H1 (cell line): ENCODE results near the gene NKD2. TPM values are rescaled to one million over a fixed set of nuclear protein-coding genes. Genes with fewer than 3 reads are reported as not detected.

ENCODE experiments used
- CTCF ChIA-PET: fragments of 300-600 bp; sonication (Branson Sonifier 250); formaldehyde crosslinking; loops from one replicate; lab custom pipeline; 2021; ENCODE audit not compliant: partially characterized antibody; lab: Charles Lee
- POLR2A ChIA-PET: fragments of 300-600 bp; sonication (Branson Sonifier 250); formaldehyde crosslinking; loops from one replicate; lab custom pipeline; 2021; ENCODE audit warnings: inconsistent platforms; ENCODE audit not compliant: partially characterized antibody; lab: Charles Lee
- DNase-seq, 2 experiments: peaks; one replicate each; pipeline versions ENCODE4 v3.0.0 to v3.0.0-alpha.2; 2010 to 2022; ENCODE audit warnings: low spot score in 2 of 2, low read depth in 1 of 2, mixed read lengths in 1 of 2
- FAIRE-seq: peaks from 2 replicates; lab custom pipeline; 2011; peaks lifted over from hg19 to GRCh38; lab: Jason Lieb, UNC
- H2AFZ ChIP-seq: 2 replicates; pipeline ENCODE4 v1.8.1; 2012; ENCODE audit warnings: low read length, inconsistent platforms
- H2AK5ac ChIP-seq: 2 replicates; pipeline ENCODE4 v1.6.1; 2013; ENCODE audit warnings: low read depth, low read length
- H2BK120ac ChIP-seq: replicated peaks from 2 replicates; pipeline ENCODE3; 2013; ENCODE audit warnings: low read depth, low read length, inconsistent platforms
- H2BK12ac ChIP-seq: 2 replicates; pipeline ENCODE4 v1.6.1; 2013; ENCODE audit warnings: low read depth, low read length
- H2BK15ac ChIP-seq: 2 replicates; pipeline ENCODE4 v1.6.1; 2013; ENCODE audit warnings: low read length
- H2BK20ac ChIP-seq: 2 replicates; pipeline ENCODE4 v1.6.1; 2013; ENCODE audit warnings: low read length
- H2BK5ac ChIP-seq: 2 replicates; pipeline ENCODE4 v1.6.1; 2013; ENCODE audit warnings: low read depth, low read length
- H3K14ac ChIP-seq: 2 replicates; pipeline ENCODE4 v1.6.1; 2013; ENCODE audit warnings: inconsistent platforms; ENCODE audit not compliant: insufficient read length
- H3K18ac ChIP-seq: 2 replicates; pipeline ENCODE4 v1.6.1; 2013; ENCODE audit warnings: low read length; ENCODE audit errors: extremely low read depth
- H3K23ac ChIP-seq: 2 replicates; pipeline ENCODE4 v1.6.1; 2013; ENCODE audit warnings: inconsistent platforms; ENCODE audit not compliant: insufficient read length
- H3K23me2 ChIP-seq: 2 replicates; pipeline ENCODE4 v1.6.1; 2013; ENCODE audit warnings: low read depth, low read length
- H3K27ac ChIP-seq: 2 replicates; pipeline ENCODE4 v1.6.1; 2011; ENCODE audit warnings: low read depth, low read length, inconsistent platforms
- H3K27me3 ChIP-seq, 4 experiments: replicated peaks in 1 of 4; 1 replicate in 1 of 4; 2 replicates in 3 of 4; pipeline versions ENCODE4 v1.6.1 to v1.8.1; 2011 to 2013; ENCODE audit warnings: low read length in 3 of 4, mild to moderate bottlenecking in 3 of 4, inconsistent platforms in 2 of 4, mixed read lengths in 2 of 4, moderate library complexity in 1 of 4; ENCODE audit not compliant: control insufficient read depth in 3 of 4, insufficient read depth in 3 of 4; ENCODE audit errors: extremely low read depth in 1 of 4
- H3K36me3 ChIP-seq, 4 experiments: 2 replicates each; pipeline versions ENCODE4 v1.6.1 to v1.8.1; 2011 to 2013; ENCODE audit warnings: mild to moderate bottlenecking in 4 of 4, low read length in 3 of 4, moderate library complexity in 2 of 4, control low read depth in 1 of 4, inconsistent platforms in 1 of 4; ENCODE audit not compliant: insufficient read depth in 4 of 4, control insufficient read depth in 2 of 4
- H3K4ac ChIP-seq: replicated peaks from 2 replicates; pipeline ENCODE3; 2013; ENCODE audit warnings: low read length, low read depth, mixed read lengths, inconsistent platforms; ENCODE audit not compliant: insufficient read length
- H3K4me1 ChIP-seq, 4 experiments: replicated peaks in 1 of 4; 1 replicate in 1 of 4; 2 replicates in 3 of 4; pipeline versions ENCODE4 v1.6.1 to v1.8.1; 2011 to 2013; ENCODE audit warnings: low read length in 3 of 4, inconsistent platforms in 2 of 4, mixed read lengths in 1 of 4; ENCODE audit not compliant: insufficient read depth in 4 of 4, control insufficient read depth in 3 of 4
- H3K4me2 ChIP-seq, 2 experiments: 2 replicates each; pipeline versions ENCODE4 v1.6.1 to v1.8.1; 2011 to 2013; ENCODE audit warnings: low read depth in 2 of 2, low read length in 2 of 2, control low read depth in 1 of 2, inconsistent platforms in 1 of 2, mild to moderate bottlenecking in 1 of 2; ENCODE audit not compliant: insufficient read depth in 1 of 2
- H3K4me3 ChIP-seq, 4 experiments: fragments of 200-600, 300-600 bp in 1 of 4; sonication (generic), shearing (Covaris generic), sonication (Bioruptor Twin) in 1 of 4; 2 replicates each; pipeline versions ENCODE4 v1.5.1 to v1.8.1; 2011 to 2016; ENCODE audit warnings: low read length in 4 of 4, low read depth in 3 of 4, control low read depth in 2 of 4, inconsistent platforms in 2 of 4, mild to moderate bottlenecking in 2 of 4, mixed read lengths in 1 of 4, moderate library complexity in 1 of 4; ENCODE audit not compliant: insufficient read depth in 2 of 4; ENCODE audit errors: extremely low read depth in 1 of 4
- H3K56ac ChIP-seq: replicated peaks from 2 replicates; pipeline ENCODE3; 2013; ENCODE audit warnings: low read depth, mild to moderate bottlenecking, mixed read lengths, low read length, inconsistent platforms; ENCODE audit not compliant: insufficient read length
- H3K79me1 ChIP-seq: 2 replicates; pipeline ENCODE4 v1.6.1; 2013; ENCODE audit warnings: low read depth, low read length, control low read depth
- H3K79me2 ChIP-seq, 2 experiments: 2 replicates each; pipeline versions ENCODE4 v1.6.1 to v1.8.1; 2012 to 2013; ENCODE audit warnings: low read length in 2 of 2, mild to moderate bottlenecking in 2 of 2, inconsistent platforms in 1 of 2; ENCODE audit not compliant: insufficient read depth in 2 of 2, control insufficient read depth in 1 of 2
- H3K9ac ChIP-seq, 4 experiments: replicated peaks in 1 of 4; 1 replicate in 1 of 4; 2 replicates in 3 of 4; pipeline versions ENCODE4 v1.6.1 to v1.8.1; 2011 to 2013; ENCODE audit warnings: low read depth in 3 of 4, low read length in 3 of 4, control low read depth in 2 of 4, mild to moderate bottlenecking in 2 of 4, moderate library complexity in 2 of 4, inconsistent platforms in 1 of 4; ENCODE audit errors: extremely low read depth in 1 of 4
- H3K9me3 ChIP-seq, 2 experiments: 2 replicates each; pipeline versions ENCODE4 v1.6.1 to v1.8.1; 2012 to 2013; ENCODE audit warnings: mild to moderate bottlenecking in 2 of 2, moderate library complexity in 2 of 2, control low read depth in 1 of 2, inconsistent platforms in 1 of 2, low read depth in 1 of 2, low read length in 1 of 2, mixed read lengths in 1 of 2; ENCODE audit not compliant: insufficient read depth in 2 of 2
- H4K20me1 ChIP-seq, 2 experiments: replicated peaks in 1 of 2; 2 replicates each; pipeline versions ENCODE3 to v1.8.1; 2011 to 2013; ENCODE audit warnings: inconsistent platforms in 2 of 2, low read length in 2 of 2, mild to moderate bottlenecking in 1 of 2; ENCODE audit not compliant: insufficient read depth in 2 of 2, control insufficient read depth in 1 of 2
- H4K5ac ChIP-seq: 2 replicates; pipeline ENCODE4 v1.6.1; 2013; ENCODE audit warnings: low read length, low read depth, mixed read lengths, inconsistent platforms; ENCODE audit not compliant: insufficient read length
- H4K8ac ChIP-seq: 2 replicates; pipeline ENCODE4 v1.8.0; 2013; ENCODE audit warnings: mild to moderate bottlenecking, moderate library complexity, low read length, inconsistent platforms; ENCODE audit not compliant: insufficient read depth; ENCODE audit errors: extremely low read depth
- H4K91ac ChIP-seq: replicated peaks from 2 replicates; pipeline ENCODE3; 2013; ENCODE audit warnings: low read length, mixed read lengths, inconsistent platforms; ENCODE audit not compliant: insufficient read length
- BRCA1 ChIP-seq: IDR thresholded peaks from 2 replicates; pipeline ENCODE4 v1.6.1; 2012; ENCODE audit warnings: low read depth, low read length, improper control_type of control experiment
- CEBPB ChIP-seq: IDR thresholded peaks from 2 replicates; pipeline ENCODE4 v1.6.1; 2012; ENCODE audit warnings: low read depth, low read length
- CHD1 ChIP-seq: IDR thresholded peaks from 2 replicates; pipeline ENCODE4 v1.6.1; 2012; ENCODE audit warnings: low read depth, low read length, improper control_type of control experiment
- HDAC6 ChIP-seq: IDR thresholded peaks from one replicate; pipeline ENCODE4 v1.7.1; 2012; ENCODE audit warnings: low read depth, mild to moderate bottlenecking, inconsistent platforms, low read length, moderate library complexity
- JUN ChIP-seq: IDR thresholded peaks from 2 replicates; pipeline ENCODE4 v1.6.1; 2011; ENCODE audit warnings: low read depth, mild to moderate bottlenecking, improper control_type of control experiment, low read length
- SP2 ChIP-seq: IDR thresholded peaks from 2 replicates; pipeline ENCODE4 v1.6.1; 2012; ENCODE audit warnings: mild to moderate bottlenecking, low read length, inconsistent platforms
- SP4 ChIP-seq: IDR thresholded peaks from 2 replicates; pipeline ENCODE4 v1.6.1; 2012; ENCODE audit warnings: low read length, inconsistent platforms
- SRF ChIP-seq: IDR thresholded peaks from 2 replicates; pipeline ENCODE4 v1.6.1; 2011; ENCODE audit warnings: mild to moderate bottlenecking, low read depth, low read length, moderate library complexity
- TAF7 ChIP-seq: optimal IDR thresholded peaks from 2 replicates; pipeline ENCODE3; 2011; ENCODE audit warnings: low read depth, mild to moderate bottlenecking, inconsistent platforms, low read length, moderate library complexity, borderline replicate concordance
- WGBS, 2 experiments: shearing (Covaris generic) in 1 of 2; methylation state at CpG; one replicate each; pipeline versions ENCODE4 v1.1.6 to v1.1.7; 2013 to 2015; ENCODE audit warnings: low lambda C conversion rate in 2 of 2, mixed read lengths in 2 of 2, inconsistent platforms in 1 of 2, low coverage in 1 of 2, missing lambda C conversion rate in 1 of 2; ENCODE audit not compliant: insufficient replicate concordance in 2 of 2, insufficient coverage in 1 of 2, insufficient read length in 1 of 2; ENCODE audit errors: extremely low coverage in 1 of 2, missing lambda C conversion rate in 1 of 2; 5-methylcytosine and 5-hydroxymethylcytosine counted together
- polyA plus RNA-seq, 7 experiments: library from polyadenylated mRNA; depleted of rRNA in 3 of 7; stranded (reverse) in 5 of 7; unstranded in 2 of 7; fragments of >200 nt in 5 of 7; fragments of 200-250 nt in 2 of 7; gene quantifications; 1 replicate in 5 of 7; 2 replicates in 1 of 7; 4 replicates in 1 of 7; pipeline versions ENCODE4 v1.2.1 to v1.2.3, GENCODE V29; 2011 to 2013; ENCODE audit warnings: missing spikeins in 2 of 7, mixed read lengths in 2 of 7
- total RNA-seq: library from RNA; stranded (reverse); fragmentation: NEBNext Ultra II Directional; extraction: Animal tissue kit (Norgen Biotek cat#: 25700); gene quantifications from 2 replicates; pipeline ENCODE4 v1.2.1, GENCODE V29; 2021
- TF ChIP-seq, protein P1 (sequence below): IDR thresholded peaks from 2 replicates; pipeline ENCODE4 v1.6.1; 2012; ENCODE audit warnings: inconsistent platforms

Gene NKD2
- total and polyA plus RNA-seq, 2 of the 8 experiments (the other 6 are each of a cell fraction or from before 2014, with no cell fraction given) = 5.5 to 7.9 TPM

DNA sequence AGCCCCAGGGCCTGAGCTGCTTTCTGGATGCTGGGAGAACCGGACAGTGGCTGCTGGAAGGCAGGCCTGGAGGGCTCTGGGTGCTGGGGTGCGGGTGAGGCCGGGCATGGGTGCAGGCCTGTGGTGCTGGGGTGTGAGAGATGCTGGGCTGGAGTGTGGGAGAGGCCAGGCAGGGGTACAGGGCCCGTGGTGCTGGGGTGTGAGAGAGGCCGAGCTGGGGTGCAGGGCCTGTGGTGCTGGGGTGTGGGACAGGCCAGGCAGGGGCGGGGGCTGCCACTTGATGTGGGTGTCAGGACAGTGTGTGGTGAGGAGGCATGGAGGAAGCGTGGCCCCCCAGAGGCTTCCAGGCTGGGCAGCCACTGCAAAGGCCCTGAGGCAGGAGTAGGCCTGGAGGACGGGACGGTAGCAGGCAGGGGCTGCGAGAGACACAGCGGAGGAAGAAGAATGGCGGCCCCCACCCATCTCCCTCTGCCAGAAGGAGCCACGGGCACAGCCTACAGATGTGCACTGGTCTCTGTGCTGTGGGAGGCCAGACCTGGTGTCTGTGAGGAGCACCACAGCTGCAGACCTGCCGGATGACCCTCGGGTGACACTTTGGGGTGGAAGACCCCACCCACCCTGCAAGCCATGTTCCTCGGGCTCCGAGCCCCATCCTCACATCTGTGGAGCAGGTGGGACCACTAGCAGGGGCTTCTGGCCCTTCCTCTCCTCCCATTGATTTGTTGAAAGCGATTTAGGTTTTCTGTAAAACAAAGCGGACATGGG is 9.3 kb downstream of the NKD2 start:
- DNase-seq (no peak), FAIRE-seq (no peak)
- H2BK5ac ChIP-seq = no peak overlapping the region
- no peak overlapping the region for H3K23ac ChIP-seq
- no peak overlapping the region for H3K18ac ChIP-seq
- 87% methylated on average over 13 of the region's 19 CpGs; no CpG with 5 or more reads in 1 of the 2 experiments for WGBS, 2 experiments
- H3K36me3 ChIP-seq = no peaks in the 10 kb centered on the region
- no peak overlapping the region for H3K4me3 ChIP-seq
- no peak overlapping the region for H2BK12ac ChIP-seq
- H3K79me2 ChIP-seq = no peaks in the 10 kb centered on the region
- H3K27me3 ChIP-seq = no peaks in the 10 kb centered on the region
- H4K91ac ChIP-seq = no peak overlapping the region
- H2BK15ac ChIP-seq = no peak overlapping the region
- no peak overlapping the region for H3K27ac ChIP-seq
- H3K9ac ChIP-seq = no peak overlapping the region
- no peaks in the 10 kb centered on the region for H3K23me2 ChIP-seq
- H3K79me1 ChIP-seq = no peaks in the 10 kb centered on the region
- peaks cover 0 to 5% of the 10 kb centered on the region in 2 experiments for H4K20me1 ChIP-seq
- no peak overlapping the region for H3K4ac ChIP-seq
- ChIA-PET POLR2A (interaction anchor here (0.8 kb wide), 1 partner anchor 10 kb away, joined by 3 read pairs; no protein-coding TSS in a partner anchor), CTCF (interaction anchor here (1.0 to 3.6 kb wide), 8 partner anchors 9 to 150 kb away, joined by 3 to 22 read pairs (median 10); partner anchors contain the start of gene NKD2)
- H3K9me3 ChIP-seq = no peaks in the 10 kb centered on the region
- no peak overlapping the region for H4K8ac ChIP-seq
- H2AK5ac ChIP-seq = no peak overlapping the region
- no peak overlapping the region for H4K5ac ChIP-seq
- no peak overlapping the region for H2BK120ac ChIP-seq
- no peak for TF ChIP-seq BRCA1
- no peak for TF ChIP-seq CHD1
- no peak for TF ChIP-seq CEBPB
- no peak for TF ChIP-seq JUN
- TF ChIP-seq SRF = no peak
- TF ChIP-seq HDAC6 = no peak
- TF ChIP-seq, protein P1, sequence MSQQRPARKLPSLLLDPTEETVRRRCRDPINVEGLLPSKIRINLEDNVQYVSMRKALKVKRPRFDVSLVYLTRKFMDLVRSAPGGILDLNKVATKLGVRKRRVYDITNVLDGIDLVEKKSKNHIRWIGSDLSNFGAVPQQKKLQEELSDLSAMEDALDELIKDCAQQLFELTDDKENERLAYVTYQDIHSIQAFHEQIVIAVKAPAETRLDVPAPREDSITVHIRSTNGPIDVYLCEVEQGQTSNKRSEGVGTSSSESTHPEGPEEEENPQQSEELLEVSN = no peak
- no peak for TF ChIP-seq TAF7
- TF ChIP-seq SP2 = no peak
- TF ChIP-seq SP4 = no peak
- no peak overlapping the region for H2BK20ac ChIP-seq
- no peak overlapping the region for H3K14ac ChIP-seq
- H3K4me2 ChIP-seq = no peak overlapping the region
- no peak overlapping the region for H3K56ac ChIP-seq
- peaks cover 0 to 12% (median 5%) of the 10 kb centered on the region in 4 experiments; a peak in 4 of 7 replicates for H3K4me1 ChIP-seq
- no peak overlapping the region for H2AFZ ChIP-seq
